ENCODE results near the gene DUSP16.
"Not testable (repeated sequence)": the region's sequence is repeated elsewhere in the genome, so short reads cannot be mapped to it uniquely, and the experiment has no call there.

The DUSP16 gene

GRCh38 chr12:12562585-12563261, at the start of gene DUSP16:
TSS of gene DUSP16 (minus strand) at chr12:12562863. CDS start at chr12:12521098, 41,765 bp downstream.
- DNase-seq, result peak; percentile 94

GRCh38 chr12:12612358-12612757, 49.7 kb upstream of the DUSP16 start:
- DNase-seq, result peak; percentile 55

- peak; percentile 94 for DNase-seq
These were observed 49.0 kb upstream of the DUSP16 start, which contains the start of gene CREBL2 for GRCh38 chr12:12611512-12612306. TSS of gene CREBL2 (plus strand) at chr12:12611876. CDS start at chr12:12612173, 297 bp downstream.

- DNase-seq, result no peak
These were observed 48.0 kb upstream of the DUSP16 start for GRCh38 chr12:12610711-12611110.

GRCh38 chr12:12609692-12610091, 47.0 kb upstream of the DUSP16 start:
- DNase-seq, result no peak

GRCh38 chr12:12608557-12608957, 45.9 kb upstream of the DUSP16 start:
- DNase-seq, result no peak

GRCh38 chr12:12606781-12607589, 44.3 kb upstream of the DUSP16 start:
- peak; percentile 74 for DNase-seq

- DNase-seq, result no peak
These were observed 42.1 kb upstream of the DUSP16 start for GRCh38 chr12:12604740-12605139.

- DNase-seq, result no peak
These were observed 38.0 kb upstream of the DUSP16 start for GRCh38 chr12:12600659-12601058.

- DNase-seq, result no peak
These were observed 37.3 kb upstream of the DUSP16 start for GRCh38 chr12:12599750-12600643.

- no peak for DNase-seq
These were observed 36.2 kb upstream of the DUSP16 start for GRCh38 chr12:12598864-12599263.

GRCh38 chr12:12596598-12596997, 33.9 kb upstream of the DUSP16 start:
- DNase-seq, result not testable (repeated sequence)

- DNase-seq, result not testable (repeated sequence)
These were observed 33.3 kb upstream of the DUSP16 start for GRCh38 chr12:12595929-12596328.

GRCh38 chr12:12592930-12593329, 30.3 kb upstream of the DUSP16 start:
- DNase-seq, result peak; percentile 63

- no peak for DNase-seq
These were observed 28.3 kb upstream of the DUSP16 start for GRCh38 chr12:12590961-12591360.

- not testable (repeated sequence) for DNase-seq
These were observed 25.8 kb upstream of the DUSP16 start for GRCh38 chr12:12588436-12588835.

- no peak for DNase-seq
These were observed 25.2 kb upstream of the DUSP16 start for GRCh38 chr12:12587878-12588277.

GRCh38 chr12:12586879-12587675, 24.4 kb upstream of the DUSP16 start:
- DNase-seq, result no peak

GRCh38 chr12:12585115-12585863, 22.6 kb upstream of the DUSP16 start:
- no peak for DNase-seq

GRCh38 chr12:12583510-12584178, 21.0 kb upstream of the DUSP16 start:
- DNase-seq, result no peak
